K562 (cell line): ENCODE measurements around the gene GRK1. TPM values are rescaled to one million over a fixed set of nuclear protein-coding genes. Genes with fewer than 3 reads are reported as not detected.
A peak's percentile ranks its signal among the peaks of the same experiment; 100 is the strongest.

Experiments
- ATAC-seq: fragments of 200-7000 bp; cut with Tn5 transposase; 3 replicates; pipeline ENCODE4 v1.9.1; 2020; ENCODE audit warnings: moderate library complexity
- BruUV-seq: library from RNA; stranded (reverse); fragments of 400-500 nt; replicated peaks from 2 replicates; lab custom pipeline; 2021; lab: Mats Ljungman, UMichigan
- CTCF ChIA-PET: fragments of 300-600 bp; formaldehyde crosslinking; extraction: SDS; loops from one replicate; lab custom pipeline; 2021; ENCODE audit warnings: low intra/inter-chr PET ratio; lab: Yijun Ruan, JAX
- POLR2A ChIA-PET: fragments of 300-600, 350-650 bp; sonication (Branson Sonifier 250); formaldehyde crosslinking; extraction: SDS; loops from one replicate; lab custom pipeline; 2021; ENCODE audit warnings: antibody characterized with exemption, inconsistent platforms; lab: Yijun Ruan, JAX
- DNase-seq, 4 experiments: peaks; one replicate each; pipeline versions ENCODE4 v3.0.0 to v3.0.0-alpha.2; 2011 to 2018; ENCODE audit warnings: low spot score in 3 of 4, mixed read lengths in 3 of 4; ENCODE audit errors: extremely low read depth in 1 of 4
- FAIRE-seq: peaks from 2 replicates; lab custom pipeline; 2011; peaks lifted over from hg19 to GRCh38; lab: Jason Lieb, UNC
- H2AFZ ChIP-seq: 2 replicates; pipeline ENCODE4 v1.6.0; 2011; ENCODE audit warnings: low read depth, low read length, control low read depth, inconsistent platforms
- H3K27ac ChIP-seq: fragments of 200-600 bp; 3 replicates; pipeline ENCODE4 v1.8.0; 2011; ENCODE audit warnings: low read depth, mild to moderate bottlenecking, control low read depth, inconsistent platforms, low read length, moderate library complexity, mixed read lengths; ENCODE audit errors: extremely low read depth
- H3K27me3 ChIP-seq, 2 experiments: fragments of 300-600 bp in 1 of 2; 2 replicates in 1 of 2; 3 replicates in 1 of 2; pipeline versions ENCODE4 v1.6.0 to v1.8.0; 2011; ENCODE audit warnings: inconsistent platforms in 2 of 2, low read length in 2 of 2, mild to moderate bottlenecking in 1 of 2, mixed read lengths in 1 of 2, moderate library complexity in 1 of 2; ENCODE audit not compliant: control insufficient read depth in 2 of 2, insufficient read depth in 2 of 2
- H3K36me3 ChIP-seq: fragments of 300-600 bp; 3 replicates; pipeline ENCODE4 v1.8.0; 2011; ENCODE audit warnings: mild to moderate bottlenecking, low read length, inconsistent platforms; ENCODE audit not compliant: control insufficient read depth, insufficient read depth
- H3K4me1 ChIP-seq, 2 experiments: fragments of 200-600 bp in 1 of 2; replicated peaks in 1 of 2; 2 replicates in 1 of 2; 3 replicates in 1 of 2; pipeline versions ENCODE4 v1.5.1 to v1.8.0; 2011; ENCODE audit warnings: inconsistent platforms in 2 of 2, low read length in 2 of 2, mild to moderate bottlenecking in 1 of 2, mixed read lengths in 1 of 2, moderate library complexity in 1 of 2; ENCODE audit not compliant: control insufficient read depth in 2 of 2, insufficient read depth in 2 of 2
- H3K4me2 ChIP-seq: 2 replicates; pipeline ENCODE4 v1.6.1; 2011; ENCODE audit warnings: low read length, control low read depth, inconsistent platforms, mixed read lengths; ENCODE audit not compliant: insufficient read depth
- H3K4me3 ChIP-seq: fragments of 200-600 bp; sonication (generic), shearing (Covaris generic); 2 replicates; pipeline ENCODE4 v1.5.1; 2016; ENCODE audit warnings: control low read depth, inconsistent platforms
- H3K79me2 ChIP-seq: fragments of 200-600 bp; 3 replicates; pipeline ENCODE4 v1.8.0; 2011; ENCODE audit warnings: low read length, inconsistent platforms; ENCODE audit not compliant: control insufficient read depth, insufficient read depth
- H3K9ac ChIP-seq, 2 experiments: 2 replicates each; pipeline versions ENCODE4 v1.6.0 to v1.6.1; 2011; ENCODE audit warnings: low read depth in 2 of 2, low read length in 2 of 2, control low read depth in 1 of 2, inconsistent platforms in 1 of 2, mild to moderate bottlenecking in 1 of 2, mixed read lengths in 1 of 2; ENCODE audit not compliant: insufficient read depth in 1 of 2
- H3K9me1 ChIP-seq: one replicate; pipeline ENCODE4 v1.6.0; 2011; ENCODE audit warnings: inconsistent platforms, mild to moderate bottlenecking, low read length, moderate library complexity; ENCODE audit not compliant: control insufficient read depth, insufficient read depth
- H3K9me3 ChIP-seq: replicated peaks from 2 replicates; pipeline ENCODE4 v1.5.1; 2011; ENCODE audit warnings: low read depth, low read length, inconsistent platforms; ENCODE audit not compliant: control insufficient read depth, insufficient read depth
- H4K20me1 ChIP-seq: replicated peaks from 2 replicates; pipeline ENCODE4 v1.6.1; 2011; ENCODE audit warnings: low read length, inconsistent platforms, mixed read lengths; ENCODE audit not compliant: control insufficient read depth, insufficient read depth
- CC2D1A ChIP-seq: fragments of 450-650 bp; IDR thresholded peaks from 2 replicates; pipeline ENCODE4 v1.6.1; 2017; ENCODE audit warnings: mild to moderate bottlenecking
- CCNT2 ChIP-seq: IDR thresholded peaks from 2 replicates; pipeline ENCODE4 v1.6.1; 2011; ENCODE audit warnings: borderline replicate concordance, low read depth, mild to moderate bottlenecking, moderate library complexity, mixed read lengths, low read length; ENCODE audit not compliant: insufficient read length; ENCODE audit errors: extremely low read depth
- EWSR1 ChIP-seq: fragments of 450-650 bp; IDR thresholded peaks from 2 replicates; pipeline ENCODE4 v1.6.1; 2018; ENCODE audit warnings: borderline replicate concordance, mild to moderate bottlenecking, low read depth, moderate library complexity; ENCODE audit not compliant: partially characterized antibody
- FOXP1 ChIP-seq: sonication (generic); formaldehyde crosslinking; IDR thresholded peaks from 2 replicates; pipeline ENCODE4 v1.8.0; 2022; ENCODE audit warnings: mild to moderate bottlenecking, missing genetic modification reagents
- GABPB1 ChIP-seq: sonication (generic); formaldehyde crosslinking; IDR thresholded peaks from 2 replicates; pipeline ENCODE4 v1.8.0; 2022; ENCODE audit warnings: mild to moderate bottlenecking, missing genetic modification reagents
- GATAD2A ChIP-seq: fragments of 450-650 bp; IDR thresholded peaks from 2 replicates; pipeline ENCODE4 v1.6.1; 2017
- HDAC1 ChIP-seq, 2 experiments: fragments of 450-650 bp; IDR thresholded peaks; 2 replicates each; pipeline ENCODE4 v1.6.1; 2016 to 2017; ENCODE audit warnings: inconsistent platforms in 1 of 2, mild to moderate bottlenecking in 1 of 2, moderate library complexity in 1 of 2
- HEY1 ChIP-seq: fragments of 250-450 bp; sonication (Bioruptor Pico); IDR thresholded peaks from 2 replicates; pipeline ENCODE4 v1.5.0; 2020; ENCODE audit warnings: mild to moderate bottlenecking, moderate library complexity, borderline replicate concordance
- IFI16 ChIP-seq: fragments of 250-450 bp; sonication (Bioruptor Pico); IDR thresholded peaks from 2 replicates; pipeline ENCODE4 v2.1.2; 2022; ENCODE audit warnings: mild to moderate bottlenecking, inconsistent platforms
- ILK ChIP-seq: fragments of 450-650 bp; IDR thresholded peaks from 2 replicates; pipeline ENCODE4 v1.6.1; 2016; ENCODE audit warnings: missing genetic modification characterization, low read depth, mild to moderate bottlenecking, missing compliant biosample characterization, moderate library complexity, borderline replicate concordance
- PREB ChIP-seq: sonication (generic); formaldehyde crosslinking; IDR thresholded peaks from 2 replicates; pipeline ENCODE4 v1.8.1; 2023; ENCODE audit warnings: mild to moderate bottlenecking, missing genetic modification reagents
- SIN3B ChIP-seq: fragments of 450-650 bp; IDR thresholded peaks from 2 replicates; pipeline ENCODE4 v1.6.1; 2017; ENCODE audit warnings: low read depth, mild to moderate bottlenecking, moderate library complexity
- SP1 ChIP-seq: sonication (generic); formaldehyde crosslinking; IDR thresholded peaks from 2 replicates; pipeline ENCODE4 v1.8.1; 2022; ENCODE audit warnings: mild to moderate bottlenecking, missing genetic modification reagents
- SREBF1 ChIP-seq: fragments of 150-350 bp; IDR thresholded peaks from 2 replicates; pipeline ENCODE4 v1.6.1; 2014; ENCODE audit warnings: antibody characterized with exemption, low read depth, low read length, borderline replicate concordance
- TCF15 ChIP-seq: fragments of 250-450 bp; sonication (Bioruptor Pico); IDR thresholded peaks from 2 replicates; pipeline ENCODE4 v1.8.0; 2022; ENCODE audit warnings: moderate library complexity, mild to moderate bottlenecking, inconsistent platforms
- ZNF174 ChIP-seq: fragments of 250-450 bp; sonication (Bioruptor Pico); IDR thresholded peaks from 2 replicates; pipeline ENCODE4 v1.4.0; 2020; ENCODE audit warnings: mild to moderate bottlenecking
- ZNF239 ChIP-seq: fragments of 250-450 bp; sonication (Bioruptor Pico); IDR thresholded peaks from 2 replicates; pipeline ENCODE4 v1.4.0; 2020; ENCODE audit warnings: mild to moderate bottlenecking
- WGBS: fragments of 100-300 bp; shearing (Covaris generic); methylation state at CpG from one replicate; pipeline ENCODE4 v1.1.6; 2016; ENCODE audit warnings: low coverage, mixed read lengths; ENCODE audit not compliant: insufficient coverage; ENCODE audit errors: missing lambda C conversion rate; 5-methylcytosine and 5-hydroxymethylcytosine counted together
- in situ Hi-C: fragments of 300-500 bp; cut with MboI; formaldehyde crosslinking; loops from 4 replicates; pipeline ENCODE4 v1.15.0; 2018; ENCODE audit warnings: inconsistent platforms, mixed read lengths
- intact Hi-C: fragments of 100-400 bp; cut with micrococcal nuclease; formaldehyde crosslinking; loops from 2 replicates; pipeline ENCODE4 v1.14.2; 2022
- polyA plus RNA-seq, 8 experiments: library from polyadenylated mRNA; depleted of rRNA in 4 of 8; stranded (reverse) in 5 of 8; unstranded in 3 of 8; fragments of >200 nt; fragmentation: Nextera tagmentation in 2 of 8; fragmentation: Illumina TruSeq in 1 of 8; extraction: Ambion mirVana in 2 of 8; extraction: Trizol in 1 of 8; gene quantifications; 2 replicates each; pipeline versions ENCODE4 v1.2.1 to v1.2.3, GENCODE V29; 2011 to 2014; ENCODE audit warnings: inconsistent platforms in 1 of 8, missing spikeins in 1 of 8
- total RNA-seq, 7 experiments: library from RNA; depleted of rRNA in 6 of 7; stranded (reverse); fragments of >200 nt in 6 of 7; fragmentation: Illumina TruSeq in 2 of 7; extraction: Trizol in 2 of 7; gene quantifications; 2 replicates each; pipeline versions ENCODE4 v1.2.1 to v1.2.3, GENCODE V29; 2011 to 2021; ENCODE audit warnings: low replicate concordance in 1 of 7
- TF ChIP-seq, protein P1 (sequence below): IDR thresholded peaks from 2 replicates; pipeline ENCODE4 v1.6.1; 2011; ENCODE audit warnings: borderline replicate concordance, low read depth, mild to moderate bottlenecking, moderate library complexity, low read length; ENCODE audit not compliant: insufficient read depth, poor library complexity, severe bottlenecking

Gene GRK1
- total and polyA plus RNA-seq, 9 of the 15 experiments (the other 6 are each of a cell fraction or from before 2014, with no cell fraction given) = 0.09 TPM; not detected in 8

- peak; percentile 99 for ATAC-seq
- H3K4me2 ChIP-seq = peak overlapping the region; percentile 76
- intact Hi-C loops (no loop called here), in situ Hi-C loops (loop anchor here (10.0 kb wide), 2 partner anchors 60 to 230 kb away; partner anchors contain the start of genes DCUN1D2 and GRK1)
- H3K27me3 ChIP-seq = peaks cover 7 to 16% of the 10 kb centered on the region in 2 experiments; a peak in 3 of 5 replicates
- ChIA-PET POLR2A (interaction anchor here (0.6 kb wide), 1 partner anchor 1699 kb away, joined by 3 read pairs; no protein-coding TSS in a partner anchor), CTCF (no interaction called here)
- 0% methylated on average over 9 of the region's 36 CpGs for WGBS
- peaks cover 3% of the 10 kb centered on the region for H3K9me1 ChIP-seq
- H3K4me1 ChIP-seq = peaks cover 9 to 32% of the 10 kb centered on the region in 2 experiments; a peak in 4 of 5 replicates
- H3K79me2 ChIP-seq = no peaks in the 10 kb centered on the region
- H3K4me3 ChIP-seq = peak overlapping the region; percentile 38
- no peaks in the 10 kb centered on the region for H3K36me3 ChIP-seq
- DNase-seq = peak; percentile 65 to 69 (median 66)
- no peak overlapping the region for H3K27ac ChIP-seq
- no peaks in the 10 kb centered on the region; the same call in 1 of the 2 replicates for H3K9me3 ChIP-seq
- H3K9ac ChIP-seq = peak overlapping the region in 1 of 2 experiments; percentile 74; a peak in 2 of 4 replicates
- peak overlapping the region; percentile 90 for H2AFZ ChIP-seq
- no TSS peak for BruUV-seq
- no peak for FAIRE-seq
- no peaks in the 10 kb centered on the region for H4K20me1 ChIP-seq
- no peak for TF ChIP-seq GATAD2A
- no peak for TF ChIP-seq TCF15 (CRISPR knock-in tag)
- no peak for TF ChIP-seq HEY1
- TF ChIP-seq SREBF1 = no peak
- no peak for TF ChIP-seq SIN3B
- no peak for TF ChIP-seq EWSR1
- peak; percentile 74 for TF ChIP-seq CCNT2
- 0 out of 2 replicates have a peak, but pooled peaks have one; percentile 43 for TF ChIP-seq FOXP1
- TF ChIP-seq ZNF239 (CRISPR knock-in tag) = no peak
- TF ChIP-seq IFI16 (CRISPR knock-in tag) = no peak
- TF ChIP-seq ILK (tag) = no peak
- TF ChIP-seq PREB = no peak
- TF ChIP-seq, protein P1, sequence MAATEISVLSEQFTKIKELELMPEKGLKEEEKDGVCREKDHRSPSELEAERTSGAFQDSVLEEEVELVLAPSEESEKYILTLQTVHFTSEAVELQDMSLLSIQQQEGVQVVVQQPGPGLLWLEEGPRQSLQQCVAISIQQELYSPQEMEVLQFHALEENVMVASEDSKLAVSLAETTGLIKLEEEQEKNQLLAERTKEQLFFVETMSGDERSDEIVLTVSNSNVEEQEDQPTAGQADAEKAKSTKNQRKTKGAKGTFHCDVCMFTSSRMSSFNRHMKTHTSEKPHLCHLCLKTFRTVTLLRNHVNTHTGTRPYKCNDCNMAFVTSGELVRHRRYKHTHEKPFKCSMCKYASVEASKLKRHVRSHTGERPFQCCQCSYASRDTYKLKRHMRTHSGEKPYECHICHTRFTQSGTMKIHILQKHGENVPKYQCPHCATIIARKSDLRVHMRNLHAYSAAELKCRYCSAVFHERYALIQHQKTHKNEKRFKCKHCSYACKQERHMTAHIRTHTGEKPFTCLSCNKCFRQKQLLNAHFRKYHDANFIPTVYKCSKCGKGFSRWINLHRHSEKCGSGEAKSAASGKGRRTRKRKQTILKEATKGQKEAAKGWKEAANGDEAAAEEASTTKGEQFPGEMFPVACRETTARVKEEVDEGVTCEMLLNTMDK = peak; percentile 38
- no peak for TF ChIP-seq ZNF174 (CRISPR knock-in tag)
- TF ChIP-seq HDAC1 (IDR thresholded peaks at IDR 0.05) = peak in 1 of 2 experiments; percentile 54; a peak in 1 of 4 replicates
- peak; percentile 64; the same call in 1 of the 2 replicates for TF ChIP-seq GABPB1 (CRISPR knock-in tag)
- peak; percentile 100 for TF ChIP-seq SP1
- no peak for TF ChIP-seq CC2D1A
Measured at GRCh38 chr13:113724780-113725315, 57.8 kb downstream of the GRK1 start.
